Mucosa of gallbladder (tissue), 1 donor: ENCODE data around the gene SLC35F4. TPM values are rescaled to one million over a fixed set of nuclear protein-coding genes. Genes with fewer than 3 reads are reported as not detected.
"Not testable (repeated sequence)": the region's sequence is repeated elsewhere in the genome, so short reads cannot be mapped to it uniquely, and the experiment has no call there.

Experiments used
- DNase-seq: peaks from one replicate; pipeline ENCODE4 v3.0.0-alpha.2; 2020; ENCODE audit warnings: low spot score
- total RNA-seq: library from RNA; stranded (reverse); gene quantifications from one replicate; pipeline ENCODE4 v1.2.1, GENCODE V29; 2021
- donor health status: DM: no; HTN: no; CAD: no.

The SLC35F4 gene
- total RNA-seq, 1 donor from 2014 or later, result not detected

DNA sequence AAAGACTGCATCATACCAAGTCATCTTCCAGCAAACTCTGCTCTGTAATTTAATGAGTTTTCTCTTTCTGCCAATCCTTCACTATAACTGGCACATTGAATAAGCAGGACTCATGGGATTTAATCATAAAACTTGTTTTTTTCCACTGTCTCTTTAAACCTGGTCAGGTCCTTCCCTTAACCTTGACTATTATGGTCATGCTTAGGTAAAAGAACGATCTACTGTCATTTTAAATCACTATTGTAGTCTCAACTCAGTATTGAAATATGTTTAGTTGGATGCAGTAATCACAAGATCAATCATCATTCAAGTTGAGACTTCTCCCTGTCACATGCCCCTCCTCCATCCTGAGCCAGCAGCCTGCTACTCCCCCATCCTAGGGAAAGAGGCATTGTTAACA is 56.1 kb downstream of the SLC35F4 start:
- DNase-seq, result no peak

DNA sequence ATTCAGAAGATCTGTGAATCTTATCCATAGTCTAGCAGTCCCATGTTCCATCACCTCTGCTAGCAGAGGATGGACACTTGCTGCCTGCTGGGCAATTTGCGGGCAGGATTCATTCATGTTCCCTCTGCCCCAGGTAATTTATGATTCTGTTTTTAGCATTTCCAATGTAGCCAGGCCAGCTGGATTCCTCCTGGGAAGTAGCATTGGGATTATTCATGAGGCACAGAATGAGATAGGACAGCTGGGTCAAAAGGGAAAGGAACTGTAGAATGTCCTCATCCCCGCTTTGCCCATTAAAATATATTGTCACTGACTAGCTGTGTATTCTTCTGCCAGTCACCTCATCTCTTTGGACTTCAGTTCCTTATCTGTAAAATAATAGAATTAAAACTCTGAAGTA is 68.7 kb downstream of the SLC35F4 start:
- no peak for DNase-seq

DNA sequence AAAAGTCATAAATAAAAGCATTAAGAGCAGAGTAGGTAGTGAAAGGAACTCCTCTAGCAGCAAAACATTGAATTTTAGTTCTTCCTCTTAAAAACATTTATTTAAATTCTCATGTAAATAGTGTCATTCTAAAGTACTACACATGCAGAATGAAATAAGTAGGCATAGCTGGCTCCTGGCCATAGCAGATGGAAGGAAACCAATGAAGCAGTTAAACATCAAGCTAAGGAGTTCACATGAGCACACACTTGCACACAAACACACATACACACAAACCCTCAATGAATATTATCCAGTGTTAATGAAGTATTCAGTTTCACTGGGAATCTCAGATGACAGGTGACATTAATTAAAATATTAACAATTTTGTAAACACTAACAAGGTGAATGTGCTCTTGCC is 69.3 kb downstream of the SLC35F4 start:
- DNase-seq, result no peak

DNA sequence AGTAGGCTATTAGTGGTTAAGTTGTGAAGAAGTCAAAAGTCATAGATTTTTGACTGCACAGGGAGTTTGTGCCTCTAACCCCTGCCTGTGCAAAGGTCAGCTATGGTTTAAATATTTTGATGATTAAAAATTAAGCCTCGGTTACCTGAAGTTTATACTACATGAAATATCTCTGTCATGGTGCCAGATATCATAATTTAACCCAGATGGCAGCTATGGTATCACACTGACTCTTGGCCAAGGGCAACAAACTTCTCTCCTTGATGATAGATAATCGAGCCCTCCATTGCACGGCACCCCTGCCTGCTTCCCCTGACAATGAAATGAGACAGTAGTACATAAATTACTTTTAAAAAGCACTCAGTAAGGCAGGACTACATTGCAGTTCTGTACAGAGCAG is 80.8 kb downstream of the SLC35F4 start:
- no peak for DNase-seq

DNA sequence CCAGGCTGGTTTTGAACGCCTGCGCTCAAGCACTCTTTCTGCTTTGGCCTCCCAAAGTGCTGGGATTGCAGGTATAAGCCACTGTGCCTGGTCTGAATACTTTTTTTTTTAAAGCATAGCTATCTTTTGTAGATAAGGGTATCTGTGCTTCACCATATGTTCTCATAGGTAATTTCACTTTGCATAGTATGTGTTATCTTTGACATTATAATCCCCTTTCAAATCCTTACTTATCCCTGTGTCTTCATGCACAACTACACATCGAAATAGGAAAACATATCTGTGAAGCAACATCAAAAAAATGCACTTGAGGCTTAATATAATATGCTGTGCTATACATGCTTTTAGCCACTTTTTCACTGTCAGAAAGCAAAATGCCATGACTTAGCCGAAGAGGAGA is 94.1 kb downstream of the SLC35F4 start:
- DNase-seq, result no peak

DNA sequence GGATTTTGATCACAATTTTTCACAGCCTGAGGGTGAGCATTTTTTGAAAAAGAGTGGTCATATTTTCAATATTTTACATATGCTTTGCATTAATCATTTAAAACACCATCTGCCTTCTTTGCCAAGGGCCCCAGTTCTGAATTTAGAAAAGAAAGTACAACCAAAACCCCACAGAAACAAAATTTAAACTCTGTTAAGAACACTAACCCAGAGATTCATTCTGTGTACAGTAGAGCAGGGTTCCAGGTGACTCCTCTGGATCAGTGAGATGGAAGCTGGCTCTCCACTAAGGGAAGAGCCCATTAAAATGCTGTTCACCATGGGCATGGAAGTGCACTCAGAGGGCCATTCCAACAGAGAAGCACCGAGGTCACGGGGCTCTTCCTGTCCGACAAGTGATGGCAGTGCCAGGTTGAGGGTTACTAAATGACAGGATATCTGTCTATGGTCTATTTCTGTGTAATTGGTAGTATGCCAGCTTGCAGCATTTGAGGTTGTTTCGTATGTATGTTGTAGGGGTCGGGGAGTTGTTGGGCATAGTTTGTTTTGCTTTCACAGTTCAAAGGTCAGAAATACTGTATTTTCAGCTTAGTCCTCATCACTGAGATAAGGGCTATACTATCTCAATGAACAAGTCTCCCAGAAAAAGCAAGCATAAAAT is 95.9 kb downstream of the SLC35F4 start:
- DNase-seq, result no peak

DNA sequence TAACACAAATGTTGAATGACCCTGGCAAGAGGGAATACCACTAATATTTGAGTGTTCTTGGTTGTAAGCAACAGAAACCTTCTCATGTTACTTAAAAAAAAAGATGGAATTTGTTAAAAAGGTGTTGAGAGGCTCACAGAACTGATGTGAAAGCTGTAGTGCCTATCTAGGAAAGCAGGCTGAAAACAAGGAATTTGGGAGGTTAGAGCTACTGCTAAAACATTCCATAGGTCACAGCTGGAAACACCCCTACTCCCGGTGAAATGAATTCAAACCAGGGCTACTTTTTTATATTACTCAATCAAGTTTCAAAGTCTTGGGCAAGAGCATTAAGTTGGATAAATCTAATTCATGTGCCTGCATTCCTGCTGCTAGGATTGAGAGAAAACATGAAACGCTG is 104.1 kb downstream of the SLC35F4 start:
- DNase-seq, result no peak

DNA sequence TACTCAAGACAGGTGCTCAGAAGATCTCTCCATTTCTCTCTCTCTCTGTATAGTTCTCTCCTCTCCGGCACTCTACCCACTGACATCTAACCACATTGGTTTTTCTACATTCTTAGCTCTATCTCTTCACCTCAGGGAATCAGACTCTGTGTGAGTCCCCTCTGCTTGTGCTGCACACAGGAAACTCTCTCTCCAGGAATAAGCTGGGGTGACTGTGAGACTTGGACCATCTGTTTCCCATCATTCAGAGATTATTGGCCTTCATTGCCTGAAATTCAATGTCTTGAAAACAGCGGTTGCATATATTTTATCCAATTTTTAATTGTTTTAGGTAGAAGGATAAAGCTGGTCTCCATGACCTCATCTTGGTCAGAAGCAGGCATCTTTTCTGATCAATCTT is 105.0 kb downstream of the SLC35F4 start:
- DNase-seq, result no peak

DNA sequence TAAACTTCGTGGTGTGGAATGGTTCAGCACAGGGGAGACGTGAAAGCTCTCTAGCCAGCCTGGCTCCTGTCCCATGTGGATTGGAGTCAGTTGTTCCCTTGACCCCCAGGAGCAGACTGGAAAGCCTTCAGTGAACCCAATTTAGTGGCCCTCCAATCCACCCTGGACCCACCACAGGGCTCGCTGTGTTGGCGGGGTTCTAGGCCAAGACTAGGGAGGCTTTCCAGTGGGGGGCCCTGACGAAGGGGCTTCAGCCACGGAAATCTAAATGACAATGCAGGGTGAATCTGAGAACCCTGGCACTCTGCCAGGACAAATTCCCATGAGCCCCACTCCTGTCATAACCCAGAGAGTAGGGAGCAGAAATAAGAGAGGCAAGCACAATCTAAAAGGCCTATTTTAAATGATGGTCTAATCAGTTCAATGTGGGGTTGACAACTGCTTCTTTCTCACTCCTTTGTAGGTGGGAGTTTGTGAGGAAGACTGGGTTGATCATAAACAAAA is 110.8 kb downstream of the SLC35F4 start:
- DNase-seq, result no peak

DNA sequence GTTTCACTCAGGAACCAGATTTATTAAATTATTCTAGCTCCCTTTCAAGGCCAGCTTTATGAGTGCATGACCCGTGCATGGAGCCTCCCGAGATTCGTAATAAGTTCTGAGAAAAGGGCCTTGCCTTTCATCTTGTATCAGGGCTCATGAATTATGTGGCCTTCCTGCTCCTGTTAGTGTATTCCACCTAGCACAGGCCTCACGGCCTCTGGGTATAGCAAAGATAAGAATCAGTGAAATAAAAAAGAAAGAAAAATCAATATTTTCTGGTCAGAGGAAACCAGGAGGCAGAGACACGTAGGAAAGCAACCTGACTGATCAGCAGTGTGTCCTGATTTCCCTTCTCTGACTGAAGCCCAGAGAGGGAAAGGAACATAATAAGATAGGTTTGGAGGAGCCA is 111.4 kb downstream of the SLC35F4 start:
- peak; percentile 16 for DNase-seq

DNA sequence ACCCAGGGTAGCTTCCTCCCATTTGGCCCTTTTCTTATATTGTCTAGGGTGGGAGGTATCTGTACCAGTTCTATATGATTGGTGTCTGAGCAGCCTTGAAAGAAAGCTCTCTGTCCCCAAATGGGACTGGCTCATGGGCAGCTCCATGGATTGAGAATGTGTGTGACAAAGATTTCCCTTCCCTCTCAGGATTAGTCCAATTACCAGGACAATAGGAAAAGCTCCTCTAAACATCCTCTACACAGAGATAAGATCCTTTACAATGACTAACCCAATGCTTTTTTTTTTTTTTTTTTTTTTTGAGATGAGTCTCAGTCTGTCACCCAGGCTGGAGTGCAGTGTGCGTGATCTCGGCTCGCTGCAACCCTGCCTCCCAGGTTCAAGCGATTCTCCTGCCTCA is 112.1 kb downstream of the SLC35F4 start:
- no peak for DNase-seq

DNA sequence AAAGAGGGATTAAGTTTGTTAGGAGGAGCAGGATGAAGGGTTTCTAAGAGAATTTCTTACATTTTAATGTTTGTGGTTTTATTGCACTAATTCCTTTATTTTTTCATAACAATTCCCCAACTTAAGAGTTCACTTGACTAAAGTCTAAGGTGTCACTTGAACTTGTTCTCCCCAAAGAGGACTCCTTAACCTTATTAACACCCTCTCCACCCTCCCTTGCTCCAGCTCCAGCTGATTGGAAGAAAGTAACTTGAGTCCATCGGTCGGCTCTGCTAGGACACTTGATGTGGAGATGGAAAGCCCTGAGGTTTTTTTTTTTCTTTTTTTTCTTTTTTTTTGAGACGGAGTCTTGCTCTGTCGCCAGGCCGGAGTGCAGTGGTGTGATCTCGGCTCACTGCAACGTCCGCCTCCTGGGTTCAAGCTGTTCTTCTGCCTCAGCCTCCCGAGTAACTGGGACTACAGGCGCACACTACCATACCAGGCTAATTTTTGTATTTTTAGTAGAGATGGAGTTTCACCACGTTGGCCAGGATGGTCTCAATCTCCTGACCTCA is 113.7 kb downstream of the SLC35F4 start:
- not testable (repeated sequence) for DNase-seq

DNA sequence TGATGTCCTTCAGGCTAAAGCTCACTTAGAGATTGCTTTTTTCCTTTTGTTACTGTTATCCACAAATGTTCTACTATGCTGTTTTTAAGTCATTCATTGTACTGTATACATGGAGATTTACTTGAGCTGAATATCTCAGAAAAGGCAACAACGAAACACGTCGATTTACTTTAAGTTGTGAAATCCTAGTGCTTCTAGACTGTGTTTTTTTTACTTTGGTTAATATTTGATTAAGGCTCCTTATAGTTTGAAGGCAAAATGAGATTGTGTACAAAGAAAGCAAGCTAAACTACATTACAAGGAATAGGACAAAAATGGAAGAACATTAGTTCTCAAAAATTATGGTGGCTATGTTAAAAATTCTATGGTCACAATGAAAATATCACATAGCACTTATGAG is 114.5 kb downstream of the SLC35F4 start:
- DNase-seq, result no peak

DNA sequence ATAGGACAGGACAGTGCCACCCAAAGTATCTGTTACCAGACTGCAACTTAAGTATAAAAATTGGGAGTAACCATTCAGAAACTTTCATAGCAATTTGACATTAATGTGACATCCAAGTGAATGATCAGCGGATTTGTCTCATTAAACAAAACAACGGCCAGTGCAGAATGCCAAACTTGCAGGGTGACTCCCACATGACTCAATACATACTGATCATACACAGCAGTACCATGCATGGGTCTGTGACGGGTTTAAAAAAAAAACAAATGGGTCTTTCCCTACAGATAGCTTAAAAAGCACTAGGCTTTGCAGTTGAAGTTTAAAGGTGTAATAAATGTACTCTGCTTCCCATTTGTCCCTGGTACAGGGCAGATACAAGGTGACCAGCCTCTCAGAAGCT is 116.6 kb downstream of the SLC35F4 start:
- no peak for DNase-seq

DNA sequence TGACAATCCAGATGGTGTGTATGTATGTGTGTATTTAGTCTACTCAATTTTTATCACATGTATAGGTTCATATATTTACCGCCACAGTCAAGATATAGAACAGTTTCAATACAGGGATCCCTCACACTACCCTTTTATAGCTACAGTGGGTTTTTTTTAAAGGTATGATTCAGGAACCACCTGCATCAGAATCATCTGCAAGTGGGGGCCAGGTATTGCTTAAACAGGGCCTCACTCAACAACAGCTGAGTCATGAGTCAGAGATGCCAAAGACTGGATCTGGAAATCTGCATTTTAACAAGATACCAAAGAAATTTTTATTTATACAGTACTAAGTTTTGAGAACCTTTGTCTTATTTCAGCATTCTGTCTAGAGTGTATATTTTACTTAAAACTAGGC is 117.6 kb downstream of the SLC35F4 start:
- no peak for DNase-seq

DNA sequence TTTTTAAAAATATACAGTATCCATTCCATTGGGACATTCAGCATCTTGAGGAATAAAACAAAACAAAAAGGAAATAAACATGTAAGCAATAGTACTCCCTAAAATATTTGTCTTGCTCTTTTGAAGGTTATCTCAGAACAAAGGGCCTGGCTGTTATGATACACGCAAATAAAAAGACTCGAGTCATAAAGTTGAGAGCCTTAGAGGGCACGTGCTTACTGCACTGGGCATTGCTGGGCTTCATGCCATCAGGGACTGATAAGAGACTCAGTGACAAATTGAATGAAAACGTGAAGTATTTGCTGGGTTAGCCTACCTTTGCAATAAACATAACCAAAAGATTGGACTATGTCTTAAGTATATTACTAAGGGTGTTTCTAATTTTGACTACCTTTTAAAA is 118.9 kb downstream of the SLC35F4 start:
- DNase-seq, result peak; percentile 57

DNA sequence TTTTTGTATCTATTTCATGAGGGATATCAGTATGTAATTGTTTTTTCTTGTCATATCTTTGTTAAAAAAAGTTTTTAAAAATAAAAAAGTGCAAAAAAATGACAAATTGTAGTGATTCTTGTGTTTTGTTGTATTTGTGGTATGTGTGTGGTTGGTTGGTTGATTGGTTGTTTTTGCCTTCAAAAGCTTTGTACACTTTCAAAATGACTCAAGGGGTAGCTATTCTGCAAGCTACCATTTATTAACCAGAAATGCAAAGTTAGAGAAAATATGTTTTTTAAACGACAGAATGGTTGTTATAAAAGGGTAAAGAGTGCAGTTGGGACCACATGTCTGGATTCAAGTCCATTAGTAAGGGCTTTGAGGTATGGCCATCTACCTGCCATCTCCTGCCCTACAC is 119.3 kb downstream of the SLC35F4 start:
- no peak for DNase-seq

DNA sequence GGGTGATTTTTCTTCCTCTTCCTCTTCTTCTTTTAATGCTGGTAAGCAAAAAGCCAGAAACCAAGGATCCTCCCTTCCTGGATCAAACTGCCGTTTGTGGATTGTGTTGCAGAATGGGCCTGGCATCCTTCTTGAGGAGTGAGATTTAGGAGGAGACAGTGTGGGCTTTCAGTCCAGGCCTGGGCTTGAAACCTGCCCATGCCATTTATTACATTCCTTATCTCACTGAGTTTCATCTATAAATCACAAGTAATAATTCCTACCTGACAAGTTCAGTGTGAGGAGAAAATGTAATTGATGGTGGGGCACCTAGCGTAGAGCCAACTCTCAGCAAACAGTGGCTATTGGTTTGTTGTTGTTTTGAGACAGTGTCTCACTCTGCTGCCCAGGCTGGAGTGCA is 126.4 kb downstream of the SLC35F4 start:
- DNase-seq, result no peak

DNA sequence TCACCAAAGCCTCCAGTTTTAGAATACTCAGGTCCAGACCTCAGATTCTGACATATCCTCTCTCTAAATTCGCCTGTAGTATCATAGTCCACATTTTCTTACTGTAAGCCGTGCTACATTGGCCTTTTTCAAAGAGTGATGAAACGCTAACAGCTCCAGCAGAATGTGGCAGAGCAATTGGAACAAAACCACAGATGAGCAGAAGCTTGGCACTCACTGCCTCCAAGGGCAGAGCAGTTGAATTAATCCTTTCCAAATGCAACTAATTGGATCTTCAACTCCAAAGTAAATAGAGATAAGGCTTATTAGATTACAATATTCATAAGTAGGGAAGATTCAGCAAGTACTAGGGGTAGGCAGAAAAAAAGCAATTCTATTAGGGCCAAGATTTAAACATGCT is 128.3 kb downstream of the SLC35F4 start:
- DNase-seq, result no peak

DNA sequence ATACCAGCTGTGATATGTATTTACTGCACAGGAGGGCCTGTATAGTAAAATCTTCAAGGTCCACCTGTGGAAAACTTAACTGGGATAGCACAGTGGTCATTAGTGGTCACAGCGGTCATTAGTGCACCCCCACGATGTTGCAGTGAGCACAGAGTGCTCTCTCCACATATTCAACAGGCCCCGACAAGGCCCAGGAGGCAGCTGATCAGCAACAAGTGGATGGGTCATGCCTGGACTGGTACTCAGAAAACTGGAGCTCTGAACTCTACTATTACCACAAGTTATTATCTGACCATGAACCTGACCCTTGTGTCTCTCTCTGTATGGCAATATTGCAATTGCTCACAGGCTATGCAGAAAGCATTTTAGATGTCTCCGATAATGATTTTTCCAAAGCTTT is 129.5 kb downstream of the SLC35F4 start:
- DNase-seq, result no peak

DNA sequence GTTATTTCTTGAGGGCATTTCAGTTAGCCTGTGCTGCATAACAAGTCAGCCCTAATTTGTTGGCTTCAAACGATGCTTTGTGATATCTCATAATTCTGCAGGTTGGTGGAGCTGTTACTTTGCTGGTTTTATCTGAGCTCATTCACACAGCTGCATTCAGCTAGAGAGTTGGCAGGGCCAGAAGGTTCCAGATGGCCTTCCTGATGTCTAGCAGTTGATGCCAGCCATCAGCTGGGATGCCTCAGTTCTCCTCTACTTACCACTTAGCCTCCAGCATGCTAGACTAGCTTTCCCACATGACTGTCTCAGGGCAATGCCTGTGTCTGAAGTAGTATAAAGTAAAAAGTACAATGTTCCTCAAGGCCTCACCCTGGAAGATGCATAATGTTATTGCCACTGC is 130.6 kb downstream of the SLC35F4 start:
- DNase-seq, result no peak

DNA sequence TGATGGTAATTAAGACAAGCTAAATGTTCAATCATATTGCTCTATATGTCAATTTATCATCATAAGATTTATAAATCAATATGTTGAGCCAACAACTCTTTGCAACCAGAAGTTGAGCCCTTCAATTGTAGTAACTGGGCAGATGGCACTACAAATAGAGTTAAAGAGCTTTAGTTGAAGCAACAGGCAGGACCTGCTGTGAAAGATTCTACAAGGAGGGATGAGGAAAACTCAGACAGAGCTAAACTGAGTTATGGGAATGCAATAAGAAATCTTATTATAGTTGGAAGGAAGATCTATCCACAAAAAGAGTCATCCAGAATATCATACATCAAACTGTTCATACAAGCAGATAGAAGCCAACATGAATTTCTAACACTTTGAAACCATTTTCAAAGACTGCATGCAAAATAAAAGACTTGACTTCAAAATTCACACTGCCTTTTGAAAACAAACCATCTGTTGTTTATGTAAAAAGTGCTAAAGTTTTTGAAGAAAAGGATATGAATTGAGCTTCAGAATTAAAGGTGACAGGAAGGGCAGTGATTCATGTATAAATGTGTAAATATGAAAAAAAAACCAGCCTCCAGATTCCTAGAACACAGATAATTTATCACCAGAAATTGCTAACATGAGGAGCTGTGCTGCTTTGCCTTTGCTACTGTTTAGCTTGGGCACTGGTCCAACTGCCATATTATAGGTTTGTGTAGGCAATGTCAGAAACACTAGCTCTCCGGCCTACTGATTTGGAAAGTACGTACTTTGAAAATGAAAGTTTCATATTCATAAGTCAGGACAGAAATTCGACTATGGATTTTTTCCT is 133.2 kb downstream of the SLC35F4 start:
- DNase-seq, result no peak
